SK-N-SH (cell line): ENCODE data around the gene PHACTR4. TPM values are rescaled to one million over a fixed set of nuclear protein-coding genes. Genes with fewer than 3 reads are reported as not detected.
A peak's percentile ranks its signal among the peaks of the same experiment; 100 is the strongest.

Experiments used
- CTCF ChIA-PET: fragments of 300-600, 350-600 bp; formaldehyde crosslinking; extraction: SDS; loops from one replicate; lab custom pipeline; 2021; lab: Yijun Ruan, JAX
- POLR2A ChIA-PET: fragments of 350-600 bp; sonication (Branson Sonifier 250); formaldehyde crosslinking; extraction: SDS; loops from one replicate; lab custom pipeline; 2020; ENCODE audit warnings: antibody characterized with exemption, inconsistent platforms; lab: Yijun Ruan, JAX
- DNase-seq: peaks from one replicate; pipeline ENCODE4 v3.0.0; 2012
- H2AFZ ChIP-seq: fragments of 200-600 bp; sonication (generic); 2 replicates; pipeline ENCODE4 v1.8.1; 2016; ENCODE audit warnings: antibody characterized with exemption, mild to moderate bottlenecking, low read depth
- H3F3A ChIP-seq: fragments of 200-600 bp; sonication (generic); replicated peaks from 2 replicates; pipeline ENCODE3; 2016; ENCODE audit warnings: antibody characterized with exemption, mild to moderate bottlenecking; ENCODE audit not compliant: insufficient read depth
- H3K27ac ChIP-seq, 2 experiments: fragments of 200-500 bp in 1 of 2; fragments of 200-600 bp in 1 of 2; sonication (Bioruptor generic) in 1 of 2; sonication (generic), shearing (Covaris generic) in 1 of 2; 2 replicates each; pipeline versions ENCODE4 v1.5.1 to v1.6.1; 2014 to 2016; ENCODE audit warnings: low read depth in 2 of 2, inconsistent platforms in 1 of 2, low read length in 1 of 2, mild to moderate bottlenecking in 1 of 2, mixed read lengths in 1 of 2
- H3K27me3 ChIP-seq: fragments of 200-600 bp; sonication (generic), shearing (Covaris generic); 2 replicates; pipeline ENCODE4 v1.6.1; 2016; ENCODE audit warnings: mixed run types; ENCODE audit not compliant: insufficient read depth
- H3K36me3 ChIP-seq, 2 experiments: fragments of 200-500 bp in 1 of 2; fragments of 200-600 bp in 1 of 2; sonication (Bioruptor generic) in 1 of 2; sonication (generic) in 1 of 2; replicated peaks in 1 of 2; 2 replicates each; pipeline versions ENCODE3 to v1.5.1; 2014 to 2016; ENCODE audit warnings: low read length in 1 of 2, mild to moderate bottlenecking in 1 of 2; ENCODE audit not compliant: insufficient read depth in 2 of 2, control insufficient read depth in 1 of 2
- H3K4me1 ChIP-seq, 2 experiments: fragments of 200-500 bp in 1 of 2; fragments of 200-600 bp in 1 of 2; sonication (Bioruptor generic) in 1 of 2; sonication (generic), shearing (Covaris generic) in 1 of 2; 2 replicates each; pipeline versions ENCODE4 v1.5.1 to v1.6.1; 2014 to 2016; ENCODE audit warnings: low read depth in 1 of 2, low read length in 1 of 2, mixed run types in 1 of 2; ENCODE audit not compliant: insufficient read depth in 2 of 2, control insufficient read depth in 1 of 2
- H3K4me2 ChIP-seq: fragments of 200-600 bp; sonication (generic), shearing (Covaris generic); 2 replicates; pipeline ENCODE4 v1.6.1; 2017; ENCODE audit warnings: mixed run types
- H3K4me3 ChIP-seq, 2 experiments: fragments of 200-500 bp in 1 of 2; fragments of 200-600 bp in 1 of 2; sonication (Bioruptor generic) in 1 of 2; sonication (generic), shearing (Covaris generic) in 1 of 2; 2 replicates each; pipeline versions ENCODE4 v1.5.1 to v1.8.1; 2014 to 2016; ENCODE audit warnings: low read depth in 2 of 2, inconsistent platforms in 1 of 2, low read length in 1 of 2, mild to moderate bottlenecking in 1 of 2, mixed read lengths in 1 of 2, moderate library complexity in 1 of 2
- H3K79me2 ChIP-seq: fragments of 200-600 bp; sonication (generic); 2 replicates; pipeline ENCODE4 v1.8.1; 2017; ENCODE audit warnings: mild to moderate bottlenecking; ENCODE audit not compliant: insufficient read depth
- H3K9ac ChIP-seq: fragments of 200-600 bp; sonication (generic); 2 replicates; pipeline ENCODE4 v1.6.1; 2017; ENCODE audit warnings: mixed run types
- H3K9me2 ChIP-seq: fragments of 200-600 bp; sonication (generic); 2 replicates; pipeline ENCODE4 v1.6.1; 2017; ENCODE audit warnings: mixed run types
- H3K9me3 ChIP-seq: fragments of 200-600 bp; sonication (generic); 2 replicates; pipeline ENCODE4 v1.6.1; 2017; ENCODE audit warnings: mixed run types, mild to moderate bottlenecking, moderate library complexity
- H4K20me1 ChIP-seq: fragments of 200-600 bp; sonication (generic); 2 replicates; pipeline ENCODE4 v1.6.1; 2017; ENCODE audit warnings: mild to moderate bottlenecking, mixed run types; ENCODE audit not compliant: insufficient read depth
- CTCF ChIP-seq: fragments of 200-600 bp; sonication (generic); IDR thresholded peaks from 2 replicates; pipeline ENCODE4 v1.6.1; 2017; ENCODE audit warnings: antibody characterized with exemption, mild to moderate bottlenecking, moderate library complexity
- MEF2A ChIP-seq: IDR thresholded peaks from 2 replicates; pipeline ENCODE4 v1.4.0; 2012; ENCODE audit warnings: low read depth, borderline replicate concordance
- MXI1 ChIP-seq: IDR thresholded peaks from 2 replicates; pipeline ENCODE4 v1.6.1; 2012; ENCODE audit warnings: mild to moderate bottlenecking, low read depth, low read length, improper control_type of control experiment
- NFIC ChIP-seq: IDR thresholded peaks from 2 replicates; pipeline ENCODE4 v1.4.0; 2012; ENCODE audit warnings: borderline replicate concordance
- RXRA ChIP-seq: IDR thresholded peaks from 2 replicates; pipeline ENCODE4 v1.4.0; 2012; ENCODE audit warnings: low read depth, mild to moderate bottlenecking, borderline replicate concordance
- WGBS: methylation state at CpG from one replicate; pipeline ENCODE4 v1.1.6; 2017; ENCODE audit warnings: low lambda C conversion rate; 5-methylcytosine and 5-hydroxymethylcytosine counted together
- polyA plus RNA-seq, 3 experiments: library from polyadenylated mRNA; depleted of rRNA; stranded (reverse); fragments of >200 nt; gene quantifications; 2 replicates each; pipeline ENCODE4 v1.2.3, GENCODE V29; 2012
- TF ChIP-seq, protein P1 (sequence below): IDR thresholded peaks from 2 replicates; pipeline ENCODE4 v1.6.1; 2012; ENCODE audit warnings: mild to moderate bottlenecking, low read depth, low read length, moderate library complexity
- TF ChIP-seq, protein P2 (sequence below): fragments of 150-350 bp; IDR thresholded peaks from 2 replicates; pipeline ENCODE4 v1.6.1; 2017; ENCODE audit warnings: antibody characterized with exemption, low read length, low read depth, borderline replicate concordance

The PHACTR4 gene
- polyA plus RNA-seq, 1 of the 3 experiments (the other 2 are of a cell fraction): 9.8 TPM

DNA sequence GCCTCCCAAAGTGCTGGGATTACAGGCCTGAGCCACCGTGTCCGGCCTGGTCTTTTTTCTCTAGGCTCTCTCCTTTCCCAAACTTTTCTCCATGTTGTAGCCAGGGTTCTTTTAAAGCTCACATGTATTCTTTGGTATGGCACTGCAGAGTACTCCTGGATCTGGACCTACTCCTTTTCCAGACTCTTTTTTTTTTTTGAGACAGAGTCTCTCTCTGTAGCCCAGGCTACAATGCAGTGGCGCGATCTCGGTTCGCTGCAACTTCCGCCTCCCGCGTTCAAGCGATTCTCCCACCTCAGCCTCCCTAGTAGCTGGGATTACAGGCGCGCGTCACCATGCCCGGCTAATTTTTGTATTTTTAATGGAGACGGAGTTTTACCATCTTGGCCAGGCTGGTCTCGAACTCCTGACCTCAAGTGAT is 41.3 kb upstream of the PHACTR4 start (continued):
- TF ChIP-seq, protein P1, sequence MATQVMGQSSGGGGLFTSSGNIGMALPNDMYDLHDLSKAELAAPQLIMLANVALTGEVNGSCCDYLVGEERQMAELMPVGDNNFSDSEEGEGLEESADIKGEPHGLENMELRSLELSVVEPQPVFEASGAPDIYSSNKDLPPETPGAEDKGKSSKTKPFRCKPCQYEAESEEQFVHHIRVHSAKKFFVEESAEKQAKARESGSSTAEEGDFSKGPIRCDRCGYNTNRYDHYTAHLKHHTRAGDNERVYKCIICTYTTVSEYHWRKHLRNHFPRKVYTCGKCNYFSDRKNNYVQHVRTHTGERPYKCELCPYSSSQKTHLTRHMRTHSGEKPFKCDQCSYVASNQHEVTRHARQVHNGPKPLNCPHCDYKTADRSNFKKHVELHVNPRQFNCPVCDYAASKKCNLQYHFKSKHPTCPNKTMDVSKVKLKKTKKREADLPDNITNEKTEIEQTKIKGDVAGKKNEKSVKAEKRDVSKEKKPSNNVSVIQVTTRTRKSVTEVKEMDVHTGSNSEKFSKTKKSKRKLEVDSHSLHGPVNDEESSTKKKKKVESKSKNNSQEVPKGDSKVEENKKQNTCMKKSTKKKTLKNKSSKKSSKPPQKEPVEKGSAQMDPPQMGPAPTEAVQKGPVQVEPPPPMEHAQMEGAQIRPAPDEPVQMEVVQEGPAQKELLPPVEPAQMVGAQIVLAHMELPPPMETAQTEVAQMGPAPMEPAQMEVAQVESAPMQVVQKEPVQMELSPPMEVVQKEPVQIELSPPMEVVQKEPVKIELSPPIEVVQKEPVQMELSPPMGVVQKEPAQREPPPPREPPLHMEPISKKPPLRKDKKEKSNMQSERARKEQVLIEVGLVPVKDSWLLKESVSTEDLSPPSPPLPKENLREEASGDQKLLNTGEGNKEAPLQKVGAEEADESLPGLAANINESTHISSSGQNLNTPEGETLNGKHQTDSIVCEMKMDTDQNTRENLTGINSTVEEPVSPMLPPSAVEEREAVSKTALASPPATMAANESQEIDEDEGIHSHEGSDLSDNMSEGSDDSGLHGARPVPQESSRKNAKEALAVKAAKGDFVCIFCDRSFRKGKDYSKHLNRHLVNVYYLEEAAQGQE: no peak
- no peak for TF ChIP-seq CTCF
- TF ChIP-seq MXI1: no peak

DNA sequence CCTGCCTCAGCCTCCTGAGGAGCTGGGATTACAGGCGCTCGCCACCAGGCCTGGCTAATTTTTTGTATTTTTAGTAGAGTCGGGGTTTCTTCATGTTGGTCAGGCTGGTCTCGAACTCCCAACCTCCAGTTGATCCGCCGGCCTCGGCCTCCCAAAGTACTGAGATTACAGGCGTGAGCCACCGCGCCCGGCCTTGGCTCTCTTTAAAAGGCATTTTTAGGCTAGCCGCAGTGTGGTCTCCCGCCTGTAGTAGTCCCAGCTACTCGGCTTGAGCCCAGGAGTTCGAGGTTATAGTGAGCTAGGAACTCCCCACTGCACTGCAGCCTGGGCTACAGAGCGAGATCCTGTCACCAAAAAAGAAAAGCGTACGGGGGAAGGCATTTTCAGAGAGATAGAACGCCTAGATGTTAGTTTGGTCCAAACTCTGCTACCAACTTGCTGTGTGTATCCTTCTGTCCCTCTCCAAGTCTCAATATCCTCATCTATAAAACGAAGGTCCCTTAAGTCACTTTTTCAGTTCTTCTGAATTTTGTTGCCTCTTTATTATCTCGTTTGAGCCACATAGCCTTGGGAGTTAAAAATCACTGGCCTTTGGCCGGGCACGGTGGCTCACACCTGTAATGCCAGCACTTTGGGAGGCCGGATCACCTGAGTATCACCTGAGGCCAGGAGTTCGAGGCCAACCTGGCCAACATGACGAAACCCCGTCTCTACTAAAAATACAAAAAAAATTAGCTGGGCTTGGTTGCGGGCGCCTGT is 40.0 kb upstream of the PHACTR4 start:
- Histone ChIP-seq H3K27ac (peak overlapping the region; percentile 78 to 93), H3K4me2 (peak overlapping the region; percentile 97), H3K36me3 (peaks cover 16 to 21% of the 10 kb centered on the region in 2 experiments), H3K9ac (peak overlapping the region; percentile 98), H3K79me2 (peaks cover 19% of the 10 kb centered on the region; the same call in 1 of the 2 replicates), H3K4me3 (peak overlapping the region; percentile 48 to 89)
- 32% methylated on average over 29 of the region's 29 CpGs for WGBS
- POLR2A ChIA-PET: interaction anchor here (0.5 to 2.1 kb wide), 16 partner anchors 8 to 318 kb away, joined by 3 to 12 read pairs (median 3); partner anchors contain the start of genes ATP5IF1, PHACTR4, RNU11 and SESN2
- TF ChIP-seq, protein P2, sequence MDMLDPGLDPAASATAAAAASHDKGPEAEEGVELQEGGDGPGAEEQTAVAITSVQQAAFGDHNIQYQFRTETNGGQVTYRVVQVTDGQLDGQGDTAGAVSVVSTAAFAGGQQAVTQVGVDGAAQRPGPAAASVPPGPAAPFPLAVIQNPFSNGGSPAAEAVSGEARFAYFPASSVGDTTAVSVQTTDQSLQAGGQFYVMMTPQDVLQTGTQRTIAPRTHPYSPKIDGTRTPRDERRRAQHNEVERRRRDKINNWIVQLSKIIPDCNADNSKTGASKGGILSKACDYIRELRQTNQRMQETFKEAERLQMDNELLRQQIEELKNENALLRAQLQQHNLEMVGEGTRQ: no peak
- TF ChIP-seq RXRA (no peak), MEF2A (no peak), NFIC (no peak)
- TF ChIP-seq, all 33 proteins: peak for 0
- peak; percentile 28 for DNase-seq
- H3K9me3 ChIP-seq: no peaks in the 10 kb centered on the region
- H2AFZ ChIP-seq: peak overlapping the region; percentile 99
- no peaks in the 10 kb centered on the region for H4K20me1 ChIP-seq
- H3F3A ChIP-seq: peaks cover 8% of the 10 kb centered on the region
- H3K27me3 ChIP-seq: no peaks in the 10 kb centered on the region
- CTCF ChIA-PET: interaction anchor here (1.2 to 2.4 kb wide), 4 partner anchors 12 to 81 kb away, joined by 3 to 13 read pairs (median 6); no protein-coding TSS in a partner anchor
- H3K9me2 ChIP-seq: no peaks in the 10 kb centered on the region
- H3K4me1 ChIP-seq: peaks cover 7 to 9% of the 10 kb centered on the region in 2 experiments; a peak in 2 of 4 replicates
